ENCODE data around the gene LDAH. TPM values are rescaled to one million over a fixed set of nuclear protein-coding genes. Genes with fewer than 3 reads are reported as not detected.

The LDAH gene
- total RNA-seq, 3 donors from 2014 or later = 15.2 to 20.8 (median 18.8) TPM

DNA sequence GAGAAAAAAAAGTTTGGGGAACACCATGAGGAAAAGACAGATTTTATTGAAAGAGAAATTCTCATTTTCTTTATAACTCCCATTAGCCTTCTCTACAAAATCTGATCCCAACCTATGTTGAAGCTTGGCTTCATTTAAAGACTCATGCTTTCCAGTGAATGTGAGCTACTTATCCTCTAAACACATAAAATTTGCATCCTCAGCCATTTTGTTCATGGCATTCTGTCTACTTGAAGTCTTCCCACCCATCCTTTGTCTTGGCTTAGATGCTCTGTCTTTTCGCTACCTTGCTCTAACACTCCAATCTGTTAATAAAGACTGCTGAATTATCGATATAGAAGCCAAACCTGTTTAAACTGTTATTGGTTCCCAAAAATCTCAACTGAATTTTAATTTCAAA, 116.7 kb downstream of the LDAH start:
- DNase-seq (no peak), ATAC-seq (no peak)
- Histone ChIP-seq H3K9me3 (no peaks in the 10 kb centered on the region), H3K36me3 (ENCODE audit: low read depth) (no peaks in the 10 kb centered on the region), H3K4me3 (no peak overlapping the region), H3K4me1 (ENCODE audit: low read depth) (no peaks in the 10 kb centered on the region)
- intact Hi-C loops (cut with DNase I, micrococcal nuclease) = no loop called here
- TF ChIP-seq, protein P1, sequence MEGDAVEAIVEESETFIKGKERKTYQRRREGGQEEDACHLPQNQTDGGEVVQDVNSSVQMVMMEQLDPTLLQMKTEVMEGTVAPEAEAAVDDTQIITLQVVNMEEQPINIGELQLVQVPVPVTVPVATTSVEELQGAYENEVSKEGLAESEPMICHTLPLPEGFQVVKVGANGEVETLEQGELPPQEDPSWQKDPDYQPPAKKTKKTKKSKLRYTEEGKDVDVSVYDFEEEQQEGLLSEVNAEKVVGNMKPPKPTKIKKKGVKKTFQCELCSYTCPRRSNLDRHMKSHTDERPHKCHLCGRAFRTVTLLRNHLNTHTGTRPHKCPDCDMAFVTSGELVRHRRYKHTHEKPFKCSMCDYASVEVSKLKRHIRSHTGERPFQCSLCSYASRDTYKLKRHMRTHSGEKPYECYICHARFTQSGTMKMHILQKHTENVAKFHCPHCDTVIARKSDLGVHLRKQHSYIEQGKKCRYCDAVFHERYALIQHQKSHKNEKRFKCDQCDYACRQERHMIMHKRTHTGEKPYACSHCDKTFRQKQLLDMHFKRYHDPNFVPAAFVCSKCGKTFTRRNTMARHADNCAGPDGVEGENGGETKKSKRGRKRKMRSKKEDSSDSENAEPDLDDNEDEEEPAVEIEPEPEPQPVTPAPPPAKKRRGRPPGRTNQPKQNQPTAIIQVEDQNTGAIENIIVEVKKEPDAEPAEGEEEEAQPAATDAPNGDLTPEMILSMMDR (IDR thresholded peaks at IDR 0.05) = no peak

DNA sequence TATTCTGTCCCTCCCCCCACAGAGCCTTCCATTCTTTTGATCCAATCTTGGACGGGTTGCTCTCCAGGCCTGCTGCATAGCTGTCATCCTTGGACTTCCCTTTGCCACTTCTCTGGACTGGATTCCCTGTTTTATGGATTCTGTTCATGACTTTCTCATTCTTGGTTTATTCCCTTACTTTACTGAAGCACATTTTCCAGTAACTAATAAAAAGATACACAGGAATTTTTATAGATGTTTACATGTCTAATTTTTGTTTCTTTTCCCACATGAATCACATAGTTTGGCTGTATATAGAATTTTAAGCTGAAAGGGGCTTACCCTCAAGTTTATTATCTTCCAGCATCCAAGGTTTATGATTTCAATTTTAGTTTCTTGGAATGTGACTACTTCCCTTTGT, 118.0 kb downstream of the LDAH start:
- ATAC-seq = no peak
- DNase-seq = no peak
- H3K9me3 ChIP-seq = no peaks in the 10 kb centered on the region
- H3K4me3 ChIP-seq = no peak overlapping the region
- intact Hi-C loops (cut with DNase I, micrococcal nuclease) = no loop called here
- no peaks in the 10 kb centered on the region for H3K4me1 ChIP-seq (ENCODE audit: low read depth)
- H3K36me3 ChIP-seq (ENCODE audit: low read depth) = no peaks in the 10 kb centered on the region
- TF ChIP-seq, protein P1 (IDR thresholded peaks at IDR 0.05) = no peak

DNA sequence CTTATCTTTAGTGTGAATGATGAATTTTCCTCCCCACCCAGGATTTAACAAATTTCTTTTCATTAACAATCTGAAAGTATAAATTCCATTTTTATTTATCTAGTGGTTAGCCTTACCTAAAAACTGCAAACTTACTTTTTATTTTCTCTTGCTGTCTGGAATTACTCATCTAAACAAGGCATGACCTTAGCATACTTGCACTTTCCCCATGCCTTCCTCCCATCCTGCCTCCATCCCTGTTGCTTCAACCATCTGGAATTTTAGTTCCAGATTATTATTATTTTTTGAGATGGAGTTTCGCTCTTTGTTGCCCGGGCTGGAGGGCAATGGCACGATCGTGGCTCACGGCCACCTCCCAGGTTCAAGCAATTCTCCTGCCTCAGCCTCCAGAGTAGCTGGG, 120.3 kb downstream of the LDAH start:
- DNase-seq (no peak), ATAC-seq (no peak)
- intact Hi-C loops (cut with DNase I, micrococcal nuclease) = no loop called here
- Histone ChIP-seq H3K9me3 (no peaks in the 10 kb centered on the region), H3K4me3 (no peak overlapping the region), H3K36me3 (ENCODE audit: low read depth) (no peaks in the 10 kb centered on the region), H3K4me1 (ENCODE audit: low read depth) (no peaks in the 10 kb centered on the region)
- TF ChIP-seq, protein P1 (IDR thresholded peaks at IDR 0.05) = no peak

DNA sequence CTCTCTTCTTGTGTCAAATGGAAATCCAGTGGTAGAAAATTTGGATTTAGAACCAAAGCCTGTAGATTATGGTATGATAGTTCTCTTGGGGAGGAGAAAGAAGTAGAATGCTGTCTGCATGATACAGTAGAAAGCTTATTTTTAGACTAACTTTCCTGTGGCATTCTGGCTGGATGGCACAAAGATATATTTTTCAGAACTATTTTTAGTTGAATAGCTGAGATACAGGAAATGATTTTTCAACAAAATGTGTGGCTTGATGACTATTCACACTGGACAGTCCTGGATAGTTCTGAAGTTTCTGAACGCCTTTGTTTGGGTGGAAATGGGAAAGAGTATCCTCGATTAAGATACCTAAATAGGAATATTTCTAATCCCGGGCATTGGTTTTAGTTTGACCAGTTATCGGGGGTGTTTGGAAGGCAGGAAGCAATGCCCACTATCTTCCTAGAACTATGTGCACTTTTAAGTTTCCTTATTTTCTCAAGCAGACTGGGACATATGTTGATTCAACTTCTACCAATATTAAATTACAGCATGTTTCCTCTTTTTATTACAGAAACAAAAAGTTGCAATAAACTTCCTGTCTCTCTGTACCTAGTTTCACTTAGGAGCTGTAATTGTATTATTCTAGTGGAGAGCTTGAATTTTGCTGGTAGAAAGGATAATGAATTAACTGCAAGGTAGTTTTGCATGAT, 123.8 kb downstream of the LDAH start:
- TF ChIP-seq, protein P1 (IDR thresholded peaks at IDR 0.05) = no peak
- intact Hi-C loops (cut with DNase I, micrococcal nuclease) = no loop called here
- no peak for DNase-seq
- Histone ChIP-seq H3K4me3 (no peak overlapping the region), H3K36me3 (ENCODE audit: low read depth) (no peaks in the 10 kb centered on the region), H3K4me1 (ENCODE audit: low read depth) (no peaks in the 10 kb centered on the region), H3K9me3 (no peaks in the 10 kb centered on the region)
- ATAC-seq = no peak

DNA sequence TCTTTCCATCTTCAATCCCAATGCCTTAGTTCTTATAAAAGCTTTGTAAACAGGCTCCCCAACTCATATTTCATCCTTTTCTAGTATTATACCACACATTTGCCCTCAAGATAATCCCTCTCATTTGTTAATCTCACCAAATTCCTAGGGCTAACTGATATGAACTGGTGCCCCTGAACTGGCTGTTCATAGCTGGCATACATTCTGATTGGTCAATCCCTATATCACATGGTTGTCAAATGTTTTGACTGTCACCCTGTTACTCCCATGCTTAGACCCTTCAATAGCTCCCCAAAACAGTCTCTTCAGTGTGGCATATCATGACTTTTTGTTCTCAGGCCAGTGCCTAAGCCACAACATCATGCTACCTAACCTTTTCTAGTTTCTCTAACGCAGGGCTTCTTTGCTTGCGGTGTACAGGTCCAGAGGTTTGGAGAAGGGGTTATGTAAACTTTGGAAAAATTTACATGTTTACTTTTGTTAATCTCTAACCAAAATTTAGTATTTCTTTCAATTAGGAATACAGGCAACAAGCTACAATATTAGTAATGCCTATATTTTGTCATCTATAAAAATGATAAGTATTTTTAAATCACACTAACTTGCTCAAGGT, 125.5 kb downstream of the LDAH start:
- intact Hi-C loops (cut with DNase I, micrococcal nuclease) = no loop called here
- TF ChIP-seq, protein P1 (IDR thresholded peaks at IDR 0.05) = no peak
- H3K4me1 ChIP-seq (ENCODE audit: low read depth) = no peaks in the 10 kb centered on the region
- DNase-seq = no peak
- no peaks in the 10 kb centered on the region for H3K36me3 ChIP-seq (ENCODE audit: low read depth)
- ATAC-seq = no peak
- H3K9me3 ChIP-seq = no peaks in the 10 kb centered on the region
- H3K4me3 ChIP-seq = no peak overlapping the region

All from mucosa of descending colon (tissue), 3 donors.